SIG-M5 treated with dmso at 0.1 percent for 504 hours (cell line): Measurements from ENCODE around the gene KCNA4.
"Not testable (repeated sequence)": the region's sequence is repeated elsewhere in the genome, so short reads cannot be mapped to it uniquely, and the experiment has no call there.

Source experiments
- DNase-seq: peaks from one replicate; lab custom pipeline; 2025; ENCODE audit not compliant: unreplicated experiment; lab: John Stamatoyannopoulos, UW

The KCNA4 gene

DNA sequence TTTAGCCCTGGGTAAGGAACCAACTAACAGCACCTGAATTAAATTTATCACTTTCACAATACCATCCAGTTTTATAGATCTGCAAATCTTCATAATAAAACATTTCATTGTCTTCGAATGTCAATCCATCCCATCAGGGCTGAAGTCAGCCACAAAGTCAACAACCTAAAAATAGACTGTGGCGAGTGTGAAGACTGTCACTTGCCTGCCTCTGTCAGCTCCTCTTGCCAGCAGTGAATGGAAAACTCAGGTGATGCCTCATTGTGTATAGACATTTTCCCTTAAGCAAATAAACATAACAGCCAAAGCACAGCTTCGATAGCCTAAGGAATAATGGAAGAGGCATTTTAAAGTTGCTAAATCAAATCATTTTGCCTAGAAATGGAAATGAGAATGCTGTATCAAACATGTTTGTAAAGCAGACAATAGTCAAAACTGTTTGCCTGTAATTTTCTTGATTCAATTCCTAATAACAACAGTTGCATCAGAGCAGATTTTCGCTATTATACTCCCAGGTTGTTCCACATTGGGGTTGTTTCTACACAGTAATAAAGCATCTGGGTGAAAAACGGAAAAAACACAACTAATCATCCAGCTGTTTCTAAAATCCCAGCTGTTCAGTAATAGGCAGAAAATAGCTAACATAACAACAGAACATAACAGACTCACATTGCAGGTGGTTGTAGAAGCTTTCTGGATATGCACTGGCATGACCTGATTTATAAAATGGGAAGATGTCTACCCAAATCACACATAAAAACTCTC is 15.7 kb downstream of the KCNA4 start:
- no peak for DNase-seq

DNA sequence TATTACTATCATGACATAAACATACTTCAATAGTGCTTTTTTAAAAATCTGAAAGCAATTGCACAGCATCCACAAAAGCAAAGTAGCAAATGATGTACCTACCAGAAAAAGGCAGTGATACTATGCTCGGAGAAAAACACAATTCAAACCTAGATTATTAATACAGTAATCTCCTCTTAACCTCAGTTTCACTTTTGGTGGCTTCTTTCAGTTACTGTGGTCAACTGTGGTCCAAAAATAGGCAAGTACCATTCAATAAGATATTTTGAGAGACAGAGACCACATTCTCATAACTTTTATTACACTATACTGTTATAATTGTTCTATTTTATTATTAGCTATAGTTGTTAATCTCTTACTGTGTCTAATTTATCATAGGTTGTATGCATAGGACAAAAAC is 20.8 kb downstream of the KCNA4 start:
- no peak for DNase-seq

- DNase-seq, result no peak
Observed at GRCh38 chr11:29989174-29989970, 27.5 kb downstream of the KCNA4 start.

- no peak for DNase-seq
Observed at GRCh38 chr11:29985248-29985647, 31.6 kb downstream of the KCNA4 start.

- no peak for DNase-seq
Observed at GRCh38 chr11:29984544-29984943, 32.3 kb downstream of the KCNA4 start.

- DNase-seq, result no peak
Observed at GRCh38 chr11:29978549-29978948, 38.3 kb downstream of the KCNA4 start.

DNA sequence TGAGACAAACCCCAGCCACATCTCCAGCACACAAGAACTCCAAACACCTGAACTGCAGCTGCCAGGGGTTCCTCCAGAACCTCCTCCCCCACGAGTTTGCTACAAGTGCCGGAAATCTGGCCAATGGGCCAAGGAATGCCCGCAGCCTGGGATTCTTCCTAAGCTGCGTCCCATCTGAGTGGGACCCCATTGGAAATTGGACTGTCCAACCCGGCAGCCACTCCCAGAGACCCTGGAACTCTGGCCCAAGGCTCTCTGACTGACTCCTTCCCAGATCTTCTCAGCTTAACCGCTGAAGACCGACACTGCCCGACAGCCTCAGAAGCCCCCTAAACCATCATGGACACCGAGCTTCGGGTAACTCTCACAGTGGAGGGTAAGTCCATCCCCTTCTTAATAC is 41.2 kb downstream of the KCNA4 start:
- not testable (repeated sequence) for DNase-seq

GRCh38 chr11:29963796-29964195 is 53.0 kb downstream of the KCNA4 start:
- DNase-seq, result no peak

GRCh38 chr11:29963036-29963435 is 53.8 kb downstream of the KCNA4 start:
- DNase-seq, result no peak

GRCh38 chr11:29962243-29962642 is 54.6 kb downstream of the KCNA4 start:
- DNase-seq, result peak; percentile 0
